ACHN (cell line): Measurements from ENCODE around the gene DYNAP.

Experiments used
- DNase-seq: peaks from one replicate; pipeline ENCODE4 v3.0.0-alpha.2; 2015
- in situ Hi-C: cut with HindIII; loops from 2 replicates; pipeline ENCODE4 v1.10.0; 2017; ENCODE audit warnings: low sequenced_read_pairs, low pct_ligation_motif_present, low pct_unique_long_range_greater_than_20kb

Gene DYNAP

GRCh38 chr18:54622084-54622483 is 31.0 kb downstream of the DYNAP start:
- in situ Hi-C loops: no loop called here
- DNase-seq: no peak

- no peak for DNase-seq
These were observed 35.7 kb downstream of the DYNAP start for GRCh38 chr18:54626779-54627178.

DNA sequence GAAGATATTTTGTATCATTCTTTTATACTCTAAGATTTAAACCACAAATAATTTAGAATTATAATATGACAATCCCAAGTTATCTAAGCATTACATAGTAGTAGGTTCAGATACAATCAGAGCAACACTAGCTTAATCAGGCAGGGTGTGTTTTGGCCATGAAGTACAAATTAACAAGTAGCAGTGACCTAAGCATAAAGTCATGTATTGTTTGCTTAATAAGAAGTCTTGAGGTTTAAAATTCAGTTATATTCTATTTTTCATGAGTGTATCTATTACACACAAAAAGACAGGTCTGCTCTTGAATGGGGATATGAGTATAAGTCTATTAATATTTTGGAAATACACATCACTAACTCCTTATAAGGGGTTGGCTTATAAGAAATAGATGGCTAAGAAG is 39.9 kb downstream of the DYNAP start:
- in situ Hi-C loops: no loop called here
- DNase-seq: no peak

More at GRCh38 chr18:54626779-54627178, 35.7 kb downstream of the DYNAP start:
- in situ Hi-C loops: no loop called here

GRCh38 chr18:54636217-54636616 is 45.2 kb downstream of the DYNAP start:
- in situ Hi-C loops: no loop called here

DNA sequence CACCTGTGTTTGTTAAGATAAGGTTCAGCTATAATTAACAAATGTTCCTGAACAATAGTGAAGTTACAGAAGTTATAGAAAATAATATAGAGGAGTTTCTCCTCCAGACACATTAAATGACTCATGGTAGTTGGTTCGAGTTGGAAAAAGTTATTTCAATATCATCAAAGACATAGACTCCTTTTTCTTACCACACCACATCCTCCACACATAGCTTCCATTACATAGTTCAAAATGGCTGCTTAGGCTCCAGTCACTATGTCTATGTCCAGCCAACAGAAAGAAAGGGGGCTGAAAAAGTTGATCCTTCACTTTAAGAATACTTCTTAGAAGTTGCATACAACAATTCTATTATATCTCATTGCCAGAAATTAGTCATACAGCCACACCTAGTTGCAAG is 50.7 kb downstream of the DYNAP start:
- in situ Hi-C loops: no loop called here
- no peak for DNase-seq

More at GRCh38 chr18:54636217-54636616, 45.2 kb downstream of the DYNAP start:
- DNase-seq: no peak

DNA sequence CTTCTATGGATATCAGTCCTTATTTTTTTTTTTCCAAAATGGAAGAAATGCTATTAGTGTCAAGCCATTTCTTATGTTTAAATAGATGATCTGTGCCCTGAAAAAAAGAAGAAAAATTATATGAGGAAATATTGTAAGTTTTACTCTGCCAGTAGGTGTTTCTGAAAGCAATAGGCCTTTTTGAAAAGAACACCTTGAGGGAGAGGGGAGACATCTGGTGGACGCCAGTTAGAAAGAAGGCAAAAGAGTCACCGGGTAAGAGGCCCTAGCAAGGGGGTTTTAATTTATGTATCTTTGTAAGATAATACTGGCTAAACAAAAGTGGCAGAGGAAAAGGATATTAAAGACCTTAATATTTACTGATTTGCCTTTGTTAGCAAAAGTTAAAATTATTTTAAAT is 56.1 kb downstream of the DYNAP start:
- in situ Hi-C loops: no loop called here
- peak; percentile 60 for DNase-seq
